GM12878 (cell line): ENCODE measurements around the gene TPCN1.

Experiments
- CBFB ChIP-seq: IDR thresholded peaks from 2 replicates; pipeline ENCODE4 v1.6.1; 2016; ENCODE audit warnings: antibody characterized with exemption, low read depth
- CEBPZ ChIP-seq: fragments of 150-350 bp; IDR thresholded peaks from 2 replicates; pipeline ENCODE4 v1.6.1; 2016; ENCODE audit warnings: low read depth, low read length
- CTCF ChIP-seq, 3 experiments: IDR thresholded peaks in 2 of 3; conservative IDR thresholded peaks in 1 of 3; 2 replicates each; pipeline ENCODE4 v1.5.1; 2011; ENCODE audit warnings: low read depth in 3 of 3, low read length in 3 of 3, mild to moderate bottlenecking in 3 of 3, control low read depth in 2 of 3, moderate library complexity in 2 of 3, inconsistent platforms in 1 of 3, mixed read lengths in 1 of 3; ENCODE audit not compliant: control insufficient read depth in 2 of 3, insufficient read depth in 1 of 3; ENCODE audit errors: extremely low read depth in 1 of 3
- FOXK2 ChIP-seq: fragments of 450-650 bp; IDR thresholded peaks from 2 replicates; pipeline ENCODE4 v1.6.1; 2017; ENCODE audit warnings: mild to moderate bottlenecking, moderate library complexity
- NR2C2 ChIP-seq: IDR thresholded peaks from 2 replicates; pipeline ENCODE4 v1.6.1; 2011; ENCODE audit warnings: borderline replicate concordance, low read depth; ENCODE audit not compliant: control insufficient read depth, insufficient read length
- NRF1 ChIP-seq: conservative IDR thresholded peaks from 2 replicates; pipeline ENCODE4 v1.6.1; 2011; ENCODE audit warnings: mild to moderate bottlenecking, low read depth, low read length, improper control_type of control experiment
- PBX3 ChIP-seq: IDR thresholded peaks from 2 replicates; pipeline ENCODE4 v1.6.1; 2011; ENCODE audit warnings: mild to moderate bottlenecking, low read depth, low read length, moderate library complexity; ENCODE audit not compliant: insufficient replicate concordance
- PML ChIP-seq: IDR thresholded peaks from 2 replicates; pipeline ENCODE4 v1.6.1; 2012; ENCODE audit warnings: low read length, inconsistent platforms
- POLR2AphosphoS5 ChIP-seq: IDR thresholded peaks from 2 replicates; pipeline ENCODE4 v1.6.1; 2011; ENCODE audit warnings: mild to moderate bottlenecking, low read length, inconsistent platforms
- RB1 ChIP-seq: fragments of 450-650 bp; formaldehyde crosslinking; IDR thresholded peaks from 2 replicates; pipeline ENCODE4 v1.6.1; 2017; ENCODE audit warnings: mild to moderate bottlenecking, borderline replicate concordance
- RBBP5 ChIP-seq: fragments of 200-600 bp; sonication (generic); conservative IDR thresholded peaks from 2 replicates; pipeline ENCODE4 v1.6.1; 2016
- SPI1 ChIP-seq: IDR thresholded peaks from 2 replicates; pipeline ENCODE4 v1.6.1; 2011; ENCODE audit warnings: low read depth, mild to moderate bottlenecking, low read length, moderate library complexity, borderline replicate concordance; ENCODE audit not compliant: insufficient read depth
- TBL1XR1 ChIP-seq: IDR thresholded peaks from 2 replicates; pipeline ENCODE4 v1.6.1; 2012; ENCODE audit warnings: low read depth, low read length, improper control_type of control experiment
- ZBTB33 ChIP-seq: fragments of 450-650 bp; IDR thresholded peaks from 2 replicates; pipeline ENCODE4 v1.6.1; 2017; ENCODE audit warnings: mild to moderate bottlenecking

GRCh38 chr12:113190761-113191160 lies 30.5 kb upstream of the TPCN1 start:
- no peak for TF ChIP-seq CTCF (IDR thresholded peaks at IDR 0.05 in 2 of 3, conservative IDR thresholded peaks at IDR 0.05 in 1 of 3; ENCODE audit: control insufficient read depth in 2 of 3, extremely low read depth in 1 of 3, insufficient read depth in 1 of 3, low read depth in 3 of 3, low read length in 3 of 3)
- TF ChIP-seq SPI1, result no peak
- TF ChIP-seq CBFB, result no peak
- TF ChIP-seq RBBP5, result no peak
- TF ChIP-seq PML, result no peak
- no peak for TF ChIP-seq POLR2AphosphoS5
- no peak for TF ChIP-seq RB1
- TF ChIP-seq FOXK2, result no peak
- TF ChIP-seq TBL1XR1, result no peak
- TF ChIP-seq CEBPZ, result no peak
- TF ChIP-seq ZBTB33, result no peak
- no peak for TF ChIP-seq NRF1
- no peak for TF ChIP-seq PBX3
- no peak for TF ChIP-seq NR2C2
